ENCODE measurements around the gene MAP3K4.
"Not testable (repeated sequence)": the region's sequence is repeated elsewhere in the genome, so short reads cannot be mapped to it uniquely, and the experiment has no call there.

The MAP3K4 gene

DNA sequence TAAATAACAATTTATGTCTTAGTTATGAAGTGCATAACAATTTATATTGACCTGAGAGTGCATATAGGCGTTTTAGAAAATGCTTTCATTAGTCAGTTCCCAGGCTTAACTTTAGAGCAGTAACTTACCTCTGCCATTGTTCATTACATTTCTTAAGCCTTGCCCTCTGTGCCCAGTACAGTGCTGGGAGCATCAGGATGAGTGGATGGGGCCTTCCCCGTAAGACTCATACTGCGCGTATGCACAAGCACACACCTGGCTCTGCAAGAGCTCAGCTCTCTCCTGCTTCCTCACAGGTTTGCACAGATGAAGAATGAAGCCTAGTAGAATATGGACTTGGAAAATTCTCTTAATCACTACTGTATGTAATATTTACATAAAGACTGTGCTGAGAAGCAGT, 125.0 kb downstream of the MAP3K4 start:
- peaks cover 28% of the 10 kb centered on the region for H3K4me1 Mint-ChIP-seq (ENCODE audit: low read depth)
- peaks cover 13% of the 10 kb centered on the region for H3K9me3 Mint-ChIP-seq
- no peak overlapping the region for H3K4me3 Mint-ChIP-seq
- peaks cover 97% of the 10 kb centered on the region for H3K36me3 Mint-ChIP-seq (ENCODE audit: low read depth)
- no peaks in the 10 kb centered on the region for H3K27me3 Mint-ChIP-seq
- DNase-seq: no peak
- H3K27ac Mint-ChIP-seq: no peak overlapping the region

DNA sequence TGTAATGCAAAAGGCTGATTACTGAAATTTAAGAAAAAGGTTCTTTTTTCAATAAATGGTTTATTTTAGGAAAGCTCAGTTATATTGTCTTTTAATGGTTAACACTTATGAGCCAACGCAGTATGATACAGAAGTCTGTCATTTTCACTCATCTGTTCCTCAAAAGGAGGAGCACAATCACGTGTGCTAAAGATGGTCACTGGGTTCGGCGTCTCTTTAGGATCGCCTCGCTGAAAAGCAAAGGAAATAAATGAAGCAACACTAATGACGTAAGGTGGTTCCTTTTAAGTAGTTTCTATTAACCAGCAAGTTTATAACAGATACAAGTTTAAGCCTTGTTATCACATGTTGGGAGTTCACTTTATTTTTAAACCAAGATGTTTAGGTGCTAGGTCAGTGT, 125.7 kb downstream of the MAP3K4 start:
- Mint-ChIP-seq H3K27ac (no peak overlapping the region), H3K4me3 (no peak overlapping the region), H3K4me1 (ENCODE audit: low read depth) (peaks cover 21% of the 10 kb centered on the region), H3K27me3 (no peaks in the 10 kb centered on the region), H3K36me3 (ENCODE audit: low read depth) (peaks cover 97% of the 10 kb centered on the region), H3K9me3 (peaks cover 20% of the 10 kb centered on the region)
- no peak for DNase-seq

DNA sequence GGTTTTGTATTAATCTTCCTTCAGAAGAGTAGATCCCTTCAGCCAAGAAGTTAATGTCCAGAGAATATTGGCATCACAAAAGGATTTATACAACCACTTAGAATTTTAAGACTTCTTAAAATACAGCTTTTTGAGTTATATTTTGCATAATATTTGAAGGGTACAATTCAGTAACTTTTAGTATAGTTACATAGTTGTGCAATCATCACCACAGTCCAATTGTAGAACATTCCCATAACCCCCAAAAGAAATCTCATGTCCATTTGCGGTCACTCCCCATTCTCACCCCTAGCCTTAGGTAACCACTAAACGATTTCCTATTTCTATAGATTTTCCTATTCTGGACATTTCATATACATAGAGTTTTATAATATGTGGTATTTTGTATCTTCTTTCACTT, 126.4 kb downstream of the MAP3K4 start:
- no peaks in the 10 kb centered on the region for H3K27me3 Mint-ChIP-seq
- no peak overlapping the region for H3K27ac Mint-ChIP-seq
- H3K4me3 Mint-ChIP-seq: no peak overlapping the region
- DNase-seq: no peak
- peaks cover 97% of the 10 kb centered on the region for H3K36me3 Mint-ChIP-seq (ENCODE audit: low read depth)
- H3K9me3 Mint-ChIP-seq: peaks cover 25% of the 10 kb centered on the region
- peaks cover 16% of the 10 kb centered on the region for H3K4me1 Mint-ChIP-seq (ENCODE audit: low read depth)

DNA sequence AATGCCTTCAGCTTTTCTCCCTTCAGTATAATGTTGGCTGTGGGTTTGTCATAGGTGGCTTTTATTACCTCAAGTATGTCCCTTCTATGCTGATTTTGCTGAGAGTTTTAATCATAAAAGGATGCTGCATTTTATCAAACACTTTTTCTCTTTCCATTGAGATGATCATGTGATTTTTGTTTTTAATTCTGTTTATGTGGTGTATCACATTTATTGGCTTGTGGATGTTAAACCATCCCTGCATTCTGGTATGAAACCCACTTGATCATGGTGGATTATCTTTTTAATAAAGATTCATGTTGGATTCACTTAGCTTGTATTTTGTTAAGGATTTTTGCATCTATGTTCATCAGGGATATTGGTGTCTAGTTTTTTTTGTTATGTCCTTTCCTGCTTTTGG, 131.8 kb downstream of the MAP3K4 start:
- peaks cover 48% of the 10 kb centered on the region for H3K9me3 Mint-ChIP-seq
- peaks cover 98% of the 10 kb centered on the region for H3K36me3 Mint-ChIP-seq (ENCODE audit: low read depth)
- peaks cover 15% of the 10 kb centered on the region for H3K4me1 Mint-ChIP-seq (ENCODE audit: low read depth)
- not testable (repeated sequence) for DNase-seq, H3K4me3 Mint-ChIP-seq, H3K27me3 Mint-ChIP-seq, H3K27ac Mint-ChIP-seq

DNA sequence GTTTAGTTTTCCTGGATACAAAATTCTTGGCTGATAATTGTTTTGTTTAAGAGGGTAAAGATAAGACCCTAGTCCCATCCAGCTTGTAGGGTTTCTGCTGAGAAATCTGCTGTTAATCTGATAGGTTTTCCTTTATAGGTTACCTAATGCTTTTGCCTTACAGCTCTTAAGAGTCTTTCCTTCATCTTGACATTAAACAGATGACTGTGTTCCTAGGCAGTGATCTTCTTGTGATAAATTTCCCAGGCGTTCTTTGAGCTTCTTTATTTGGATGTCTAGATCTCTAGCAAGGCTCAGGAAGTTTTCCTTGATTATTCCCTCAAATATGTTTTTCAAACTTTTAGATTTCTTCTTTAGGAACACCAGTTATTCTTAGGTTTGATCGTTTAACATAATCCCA, 134.0 kb downstream of the MAP3K4 start:
- H3K9me3 Mint-ChIP-seq: peaks cover 40% of the 10 kb centered on the region
- peaks cover 35% of the 10 kb centered on the region for H3K4me1 Mint-ChIP-seq (ENCODE audit: low read depth)
- H3K4me3 Mint-ChIP-seq: no peak overlapping the region
- no peak overlapping the region for H3K27ac Mint-ChIP-seq
- DNase-seq: no peak
- peaks cover 97% of the 10 kb centered on the region for H3K36me3 Mint-ChIP-seq (ENCODE audit: low read depth)
- no peaks in the 10 kb centered on the region for H3K27me3 Mint-ChIP-seq

DNA sequence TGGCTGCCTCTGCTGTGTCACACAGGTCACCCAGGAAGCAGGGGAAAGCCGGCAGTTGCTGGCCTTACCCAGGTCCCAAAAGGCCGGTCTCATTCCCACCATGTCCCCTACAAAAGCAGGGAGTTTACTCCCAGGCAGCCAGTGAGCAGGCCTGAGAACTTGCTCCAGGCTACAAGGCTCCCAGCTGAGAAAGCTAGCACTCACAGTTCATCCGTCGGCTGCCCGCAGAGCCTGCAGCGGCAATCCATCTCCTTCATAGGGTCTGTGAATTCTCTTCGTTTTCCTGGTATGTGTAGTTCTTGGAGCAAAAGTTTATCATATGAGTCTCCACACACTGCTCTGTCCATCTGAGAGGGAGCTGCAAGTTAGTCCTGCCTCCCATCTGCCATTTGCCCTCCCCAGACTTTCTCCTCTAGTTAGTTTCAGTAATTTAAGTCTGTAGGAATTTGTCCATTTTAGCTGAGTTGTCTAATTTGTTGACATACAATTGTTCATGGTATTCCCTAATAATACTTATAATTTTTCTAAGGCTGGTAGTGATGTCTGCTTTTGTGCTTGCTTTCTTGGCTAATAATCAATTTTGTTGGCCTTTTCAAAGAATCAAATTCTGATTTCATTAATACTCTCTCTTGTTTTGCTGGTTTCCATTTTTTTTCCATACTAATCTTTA, 135.6 kb downstream of the MAP3K4 start:
- H3K36me3 Mint-ChIP-seq (ENCODE audit: low read depth): peaks cover 94% of the 10 kb centered on the region
- H3K27ac Mint-ChIP-seq: peak overlapping the region; percentile 16
- H3K9me3 Mint-ChIP-seq: peaks cover 29% of the 10 kb centered on the region
- H3K27me3 Mint-ChIP-seq: no peaks in the 10 kb centered on the region
- peaks cover 35% of the 10 kb centered on the region for H3K4me1 Mint-ChIP-seq (ENCODE audit: low read depth)
- no peak overlapping the region for H3K4me3 Mint-ChIP-seq
- no peak for DNase-seq

DNA sequence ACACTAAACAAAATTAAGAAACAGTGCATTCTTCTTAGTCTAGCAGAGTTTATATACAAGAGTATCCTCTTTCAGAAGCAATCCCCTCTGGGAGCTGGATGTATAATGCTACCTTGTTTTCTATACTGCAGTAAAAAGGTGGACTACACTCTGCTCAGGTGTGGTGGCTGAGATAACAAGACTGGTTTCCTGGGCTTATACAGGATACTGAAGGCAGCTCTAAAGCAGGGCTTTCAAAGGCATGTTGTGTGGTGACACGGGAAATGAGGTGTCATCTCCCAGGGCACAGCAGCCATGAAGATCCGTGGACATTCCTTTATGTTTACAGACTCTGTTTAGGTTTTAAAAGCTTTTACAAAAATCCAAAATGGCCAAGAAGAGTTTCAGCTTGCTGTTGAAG, 136.7 kb downstream of the MAP3K4 start:
- Mint-ChIP-seq H3K36me3 (ENCODE audit: low read depth) (peaks cover 85% of the 10 kb centered on the region), H3K9me3 (peaks cover 21% of the 10 kb centered on the region), H3K4me1 (ENCODE audit: low read depth) (peaks cover 35% of the 10 kb centered on the region), H3K4me3 (peak overlapping the region; percentile 24), H3K27me3 (no peaks in the 10 kb centered on the region), H3K27ac (peak overlapping the region; percentile 94)
- DNase-seq: no peak

DNA sequence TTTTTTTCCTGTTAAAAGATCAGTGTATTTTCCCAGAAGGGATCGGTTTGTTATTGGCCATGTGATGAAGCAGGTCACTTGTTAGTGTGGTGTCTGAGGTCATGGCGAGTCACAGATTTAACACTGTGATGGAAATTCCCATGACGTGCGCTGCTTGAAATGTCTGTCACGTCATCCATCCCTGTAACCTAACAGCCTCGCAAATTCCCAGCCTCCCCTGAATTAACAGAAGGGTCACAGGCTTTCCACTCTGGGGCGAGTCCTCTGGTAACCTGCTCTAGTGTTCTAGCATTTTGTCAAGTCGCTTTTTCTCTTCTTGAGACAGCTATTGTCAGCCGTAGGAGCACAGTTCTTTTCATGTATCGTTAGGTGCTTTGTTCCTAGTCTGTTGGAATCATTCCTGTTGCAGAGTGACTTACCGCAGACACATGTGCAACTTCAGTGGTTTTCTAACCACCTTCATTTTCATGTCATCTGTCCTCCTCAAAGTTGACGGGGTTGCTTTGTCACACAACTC, 137.2 kb downstream of the MAP3K4 start:
- Mint-ChIP-seq H3K27me3 (no peaks in the 10 kb centered on the region), H3K36me3 (ENCODE audit: low read depth) (peaks cover 83% of the 10 kb centered on the region), H3K9me3 (peaks cover 16% of the 10 kb centered on the region), H3K27ac (peak overlapping the region; percentile 94), H3K4me1 (ENCODE audit: low read depth) (peaks cover 35% of the 10 kb centered on the region), H3K4me3 (peak overlapping the region; percentile 24)
- peak; percentile 56 for DNase-seq

DNA sequence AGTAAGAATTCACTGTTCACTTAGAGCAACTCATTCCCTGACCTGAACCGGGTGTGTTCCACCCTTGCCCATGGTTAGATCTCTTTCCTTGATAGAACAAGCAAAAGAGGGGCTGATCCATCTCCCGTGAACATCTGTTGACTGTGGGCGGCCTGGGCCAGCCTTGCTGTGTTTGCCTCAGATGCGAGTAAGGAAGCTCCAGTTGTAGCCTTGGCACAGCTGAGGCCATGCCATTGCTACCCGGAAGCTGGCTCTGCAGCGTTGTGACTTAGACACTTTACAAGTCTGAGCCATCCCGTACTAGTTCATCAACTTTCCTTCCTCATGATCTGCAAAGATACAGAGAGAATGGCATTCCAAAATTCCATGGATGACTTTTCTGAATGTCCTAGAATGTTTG, 139.0 kb downstream of the MAP3K4 start:
- peaks cover 2% of the 10 kb centered on the region for H3K9me3 Mint-ChIP-seq
- peaks cover 72% of the 10 kb centered on the region for H3K36me3 Mint-ChIP-seq (ENCODE audit: low read depth)
- DNase-seq: no peak
- H3K4me3 Mint-ChIP-seq: no peak overlapping the region
- peaks cover 35% of the 10 kb centered on the region for H3K4me1 Mint-ChIP-seq (ENCODE audit: low read depth)
- peak overlapping the region; percentile 14 for H3K27ac Mint-ChIP-seq
- H3K27me3 Mint-ChIP-seq: no peaks in the 10 kb centered on the region

DNA sequence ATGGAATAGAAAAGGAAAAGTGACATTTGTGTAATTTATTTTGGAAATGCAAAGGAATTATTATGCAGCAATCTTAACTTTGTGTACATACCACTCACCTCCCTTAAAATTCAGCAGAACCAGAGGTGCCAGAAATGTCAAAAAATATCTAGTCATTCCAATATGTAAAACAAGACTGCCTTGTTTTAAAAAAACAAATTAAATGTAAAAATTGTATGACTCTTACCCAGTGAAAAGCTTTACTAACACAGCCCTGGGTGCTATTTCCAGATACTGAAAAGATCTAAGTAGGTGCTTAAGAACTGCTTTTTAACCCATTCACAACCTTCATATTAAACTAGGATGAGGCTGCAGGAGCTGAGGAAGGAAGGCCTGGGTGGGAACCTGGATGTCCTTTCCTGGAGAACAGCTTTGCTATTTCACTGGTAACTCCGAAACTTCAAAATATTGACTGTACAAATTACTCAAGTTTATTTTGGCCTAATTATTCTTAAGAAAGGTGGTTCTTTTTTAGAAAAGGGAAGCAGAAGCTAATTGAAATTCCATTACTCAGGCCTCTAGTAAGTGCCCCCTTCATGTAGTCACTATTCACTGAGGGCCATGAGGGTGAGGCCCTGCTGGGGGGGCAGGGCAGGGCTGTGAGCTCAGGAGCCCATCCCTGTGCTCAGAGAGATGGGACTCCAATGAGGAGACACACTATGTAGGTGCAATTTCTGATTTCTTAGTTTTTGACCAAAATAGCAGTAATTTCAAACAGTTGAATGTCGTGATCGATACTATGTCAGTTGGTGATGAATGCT, 139.6 kb downstream of the MAP3K4 start:
- H3K9me3 Mint-ChIP-seq: no peaks in the 10 kb centered on the region
- H3K27ac Mint-ChIP-seq: no peak overlapping the region
- H3K4me1 Mint-ChIP-seq (ENCODE audit: low read depth): peaks cover 36% of the 10 kb centered on the region
- DNase-seq: no peak
- no peaks in the 10 kb centered on the region for H3K27me3 Mint-ChIP-seq
- H3K36me3 Mint-ChIP-seq (ENCODE audit: low read depth): peaks cover 72% of the 10 kb centered on the region
- H3K4me3 Mint-ChIP-seq: no peak overlapping the region

DNA sequence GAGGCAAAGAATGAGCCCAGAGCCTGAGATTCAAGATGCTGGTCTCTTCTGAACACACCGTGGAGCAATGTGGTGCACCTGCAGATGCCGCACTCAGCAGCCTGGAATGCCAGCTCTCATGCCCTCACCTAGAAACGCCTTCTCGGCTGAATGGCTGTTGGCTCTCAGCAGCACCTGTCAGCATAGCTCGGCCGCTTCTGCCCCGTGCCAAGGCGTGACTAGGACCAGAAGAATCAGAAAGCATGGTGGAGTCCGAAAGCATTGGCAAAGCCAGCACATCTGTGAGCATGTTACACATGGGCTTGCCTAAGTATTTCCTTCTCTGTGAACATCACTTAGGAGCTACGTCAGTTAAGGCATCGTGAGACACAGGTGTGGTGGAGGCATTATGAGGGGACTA, 140.8 kb downstream of the MAP3K4 start:
- no peaks in the 10 kb centered on the region for H3K27me3 Mint-ChIP-seq
- H3K27ac Mint-ChIP-seq: no peak overlapping the region
- H3K36me3 Mint-ChIP-seq (ENCODE audit: low read depth): peaks cover 69% of the 10 kb centered on the region
- peaks cover 31% of the 10 kb centered on the region for H3K4me1 Mint-ChIP-seq (ENCODE audit: low read depth)
- no peak overlapping the region for H3K4me3 Mint-ChIP-seq
- DNase-seq: no peak
- H3K9me3 Mint-ChIP-seq: no peaks in the 10 kb centered on the region

DNA sequence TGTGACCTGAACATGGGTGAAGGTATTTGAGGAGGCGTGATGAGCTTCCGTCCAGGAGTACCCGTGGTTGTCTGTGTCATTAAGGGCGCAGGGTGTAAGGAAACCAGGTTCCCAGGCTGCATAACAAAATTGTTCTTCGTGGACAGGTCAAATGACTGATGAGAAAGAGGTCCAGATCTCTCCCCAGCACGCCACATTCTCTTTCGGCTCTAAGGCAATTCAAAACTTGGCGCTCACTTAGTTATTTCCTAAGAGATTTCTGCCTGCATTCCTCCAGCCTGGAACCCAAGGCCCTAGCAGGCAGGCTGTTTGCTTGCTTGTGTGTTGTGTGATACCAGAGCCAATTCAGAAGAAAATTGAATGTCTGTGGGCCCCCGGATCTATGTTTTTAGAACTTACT, 142.4 kb downstream of the MAP3K4 start:
- Mint-ChIP-seq H3K36me3 (ENCODE audit: low read depth) (peaks cover 56% of the 10 kb centered on the region), H3K9me3 (no peaks in the 10 kb centered on the region), H3K27ac (peak overlapping the region; percentile 26), H3K4me3 (no peak overlapping the region), H3K27me3 (no peaks in the 10 kb centered on the region), H3K4me1 (ENCODE audit: low read depth) (peaks cover 16% of the 10 kb centered on the region)
- DNase-seq: no peak

DNA sequence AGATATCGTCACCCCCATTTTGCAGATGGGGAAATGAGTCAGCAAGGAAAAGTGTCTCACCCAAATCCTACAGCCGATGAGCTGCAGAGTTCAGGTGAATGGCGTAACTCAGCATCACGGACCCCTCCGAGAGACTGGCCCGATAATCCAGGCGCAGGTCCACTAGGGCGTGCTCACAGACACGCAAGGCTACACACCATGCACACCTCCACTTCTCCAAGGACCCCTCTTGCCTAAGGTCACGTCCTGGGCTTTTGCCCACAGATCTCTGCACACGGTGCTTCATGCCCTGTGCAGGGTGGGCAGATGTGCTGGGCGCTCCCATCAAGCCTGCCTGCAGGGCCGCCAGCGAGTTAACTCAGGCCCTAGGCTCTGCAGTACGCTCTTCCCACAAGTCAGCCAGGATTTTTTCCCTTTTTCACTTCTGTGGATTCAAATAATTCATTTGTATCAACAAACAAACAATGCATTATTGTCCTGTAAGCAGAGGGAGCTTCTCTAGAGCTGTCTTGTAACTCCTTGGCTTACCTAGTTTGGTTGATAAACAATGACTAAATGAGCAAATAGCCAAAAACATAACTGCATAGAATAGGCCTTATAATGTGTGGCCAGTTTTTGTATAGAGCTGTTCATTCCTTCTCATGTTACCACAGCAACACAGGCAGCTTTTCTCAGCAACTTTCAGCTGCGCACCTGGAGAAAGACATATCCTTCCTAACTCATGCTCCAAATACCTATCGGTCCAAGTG, 143.2 kb downstream of the MAP3K4 start:
- H3K36me3 Mint-ChIP-seq (ENCODE audit: low read depth): peaks cover 51% of the 10 kb centered on the region
- no peaks in the 10 kb centered on the region for H3K27me3 Mint-ChIP-seq
- peaks cover 9% of the 10 kb centered on the region for H3K4me1 Mint-ChIP-seq (ENCODE audit: low read depth)
- H3K9me3 Mint-ChIP-seq: no peaks in the 10 kb centered on the region
- H3K4me3 Mint-ChIP-seq: no peak overlapping the region
- no peak overlapping the region for H3K27ac Mint-ChIP-seq
- DNase-seq: no peak

DNA sequence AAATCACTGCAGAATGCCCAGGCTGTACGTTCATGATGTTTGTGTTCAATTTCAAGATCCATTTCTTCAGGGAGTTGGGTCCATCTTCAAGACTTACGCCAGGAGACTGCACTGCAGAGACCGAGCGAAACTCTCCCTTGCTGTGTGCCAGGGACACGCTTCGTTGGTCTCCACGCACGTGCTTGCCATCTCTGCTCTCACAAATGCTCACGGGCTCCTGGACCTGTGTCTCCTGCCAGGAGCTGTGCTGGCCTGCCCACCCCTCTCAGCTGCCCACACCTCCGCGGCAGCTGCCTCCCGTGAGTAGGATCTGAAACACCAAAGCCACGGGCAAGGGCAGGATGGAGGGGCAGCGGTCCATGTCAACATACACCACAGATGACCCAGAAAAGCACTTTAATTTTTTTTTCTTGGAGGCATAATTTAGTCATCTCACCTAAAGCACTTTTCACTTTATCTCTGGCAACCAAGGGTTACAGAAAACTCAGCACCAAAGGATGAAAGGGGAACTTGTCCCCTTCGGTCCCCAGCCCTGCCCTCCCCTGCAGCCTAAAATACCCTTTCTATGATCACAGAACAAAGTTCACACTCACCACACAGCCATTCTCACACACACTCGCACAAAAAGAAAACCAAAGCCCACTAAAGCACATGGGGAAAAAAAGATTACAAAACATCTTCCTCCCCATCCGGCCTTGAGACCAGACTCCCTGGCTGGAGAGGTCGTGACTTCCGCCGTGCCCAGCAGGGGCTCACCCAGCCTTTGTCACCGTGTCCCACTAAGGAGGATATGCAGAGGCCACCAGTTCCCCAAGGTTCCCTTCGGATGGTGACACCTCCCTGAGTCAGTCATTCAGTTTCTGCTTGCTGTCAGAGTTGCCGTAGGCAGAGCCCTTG, 144.4 kb downstream of the MAP3K4 start:
- Mint-ChIP-seq H3K27ac (peak overlapping the region; percentile 31), H3K36me3 (ENCODE audit: low read depth) (peaks cover 41% of the 10 kb centered on the region), H3K27me3 (no peaks in the 10 kb centered on the region), H3K4me3 (no peak overlapping the region), H3K9me3 (no peaks in the 10 kb centered on the region), H3K4me1 (ENCODE audit: low read depth) (peaks cover 2% of the 10 kb centered on the region)
- DNase-seq: no peak
